ENCODE data around the gene GRPEL2.

The GRPEL2 gene

DNA sequence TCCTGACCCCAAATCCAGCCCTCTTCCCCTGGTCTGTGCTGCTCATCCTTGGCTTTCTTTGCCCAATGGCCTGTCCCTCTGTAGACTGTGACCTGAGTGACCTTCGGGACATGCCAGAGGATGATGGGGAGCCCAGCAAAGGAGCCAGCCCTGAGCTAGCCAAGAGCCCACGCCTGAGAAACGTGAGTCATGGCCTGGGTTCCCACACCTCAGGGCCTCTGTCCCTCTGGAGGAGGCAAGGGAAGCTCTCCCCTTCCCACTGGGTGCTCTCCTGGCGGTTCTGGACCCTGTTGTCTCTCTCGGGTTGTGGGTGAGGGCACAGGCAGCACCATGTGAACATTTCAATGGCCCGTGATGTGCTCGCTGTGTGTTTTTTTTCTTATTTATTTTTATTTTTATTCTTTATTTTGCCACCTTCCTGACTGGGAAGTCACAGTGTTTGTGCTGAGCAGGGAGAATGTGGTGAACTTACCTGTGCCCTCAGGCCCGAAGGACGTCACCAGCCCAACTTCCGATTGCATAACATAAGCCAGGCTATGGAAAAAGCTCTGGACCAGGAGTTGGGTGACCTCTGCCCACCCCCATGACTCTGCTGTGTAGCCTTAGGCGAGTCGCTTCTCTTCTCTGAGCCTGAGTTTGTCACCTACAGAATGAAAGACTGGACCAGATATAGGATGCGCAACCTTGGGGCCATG, 44.1 kb upstream of the GRPEL2 start:
- TF ChIP-seq, protein P1, sequence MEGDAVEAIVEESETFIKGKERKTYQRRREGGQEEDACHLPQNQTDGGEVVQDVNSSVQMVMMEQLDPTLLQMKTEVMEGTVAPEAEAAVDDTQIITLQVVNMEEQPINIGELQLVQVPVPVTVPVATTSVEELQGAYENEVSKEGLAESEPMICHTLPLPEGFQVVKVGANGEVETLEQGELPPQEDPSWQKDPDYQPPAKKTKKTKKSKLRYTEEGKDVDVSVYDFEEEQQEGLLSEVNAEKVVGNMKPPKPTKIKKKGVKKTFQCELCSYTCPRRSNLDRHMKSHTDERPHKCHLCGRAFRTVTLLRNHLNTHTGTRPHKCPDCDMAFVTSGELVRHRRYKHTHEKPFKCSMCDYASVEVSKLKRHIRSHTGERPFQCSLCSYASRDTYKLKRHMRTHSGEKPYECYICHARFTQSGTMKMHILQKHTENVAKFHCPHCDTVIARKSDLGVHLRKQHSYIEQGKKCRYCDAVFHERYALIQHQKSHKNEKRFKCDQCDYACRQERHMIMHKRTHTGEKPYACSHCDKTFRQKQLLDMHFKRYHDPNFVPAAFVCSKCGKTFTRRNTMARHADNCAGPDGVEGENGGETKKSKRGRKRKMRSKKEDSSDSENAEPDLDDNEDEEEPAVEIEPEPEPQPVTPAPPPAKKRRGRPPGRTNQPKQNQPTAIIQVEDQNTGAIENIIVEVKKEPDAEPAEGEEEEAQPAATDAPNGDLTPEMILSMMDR (IDR thresholded peaks at IDR 0.05; ENCODE audit: low read depth, low read length, missing control alignments), result no peak
- no peak overlapping the region for H3K4me3 ChIP-seq (replicated peaks; ENCODE audit: low read depth, low read length)
- DNase-seq (ENCODE audit: extremely low read depth, low read depth), result no peak

DNA sequence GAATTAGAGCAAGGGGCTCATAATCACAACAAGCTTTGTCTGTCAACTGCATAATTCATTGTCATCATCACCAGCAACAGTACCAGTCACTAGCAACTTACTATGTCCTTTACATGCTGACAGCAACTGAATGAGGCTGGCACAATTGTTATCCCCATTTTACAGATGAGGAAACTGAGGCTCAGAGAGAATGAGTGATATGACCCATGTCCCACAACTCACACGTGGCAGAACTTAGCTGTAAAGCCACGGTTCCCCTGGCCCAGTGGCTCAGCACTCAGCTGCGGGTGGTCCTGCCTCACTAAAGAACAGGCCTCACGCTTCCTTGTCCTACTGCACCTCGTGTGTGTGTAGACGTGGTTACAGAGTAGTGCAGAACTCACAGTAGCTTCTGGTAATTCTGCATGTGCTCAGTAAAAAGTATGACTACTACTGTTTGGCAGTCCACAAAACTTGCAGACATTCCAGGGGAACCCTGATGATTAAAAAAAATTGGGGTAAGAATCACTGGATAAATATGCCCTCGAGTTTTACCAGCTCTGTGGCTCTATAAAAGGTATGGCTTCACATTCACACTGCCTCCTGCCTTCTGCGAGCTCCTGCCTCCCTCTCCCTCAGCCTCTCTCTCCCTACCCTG, 43.4 kb upstream of the GRPEL2 start:
- DNase-seq (ENCODE audit: extremely low read depth, low read depth), result no peak
- TF ChIP-seq, protein P1 (IDR thresholded peaks at IDR 0.05; ENCODE audit: low read depth, low read length, missing control alignments), result no peak
- H3K4me3 ChIP-seq (replicated peaks; ENCODE audit: low read depth, low read length), result no peak overlapping the region

DNA sequence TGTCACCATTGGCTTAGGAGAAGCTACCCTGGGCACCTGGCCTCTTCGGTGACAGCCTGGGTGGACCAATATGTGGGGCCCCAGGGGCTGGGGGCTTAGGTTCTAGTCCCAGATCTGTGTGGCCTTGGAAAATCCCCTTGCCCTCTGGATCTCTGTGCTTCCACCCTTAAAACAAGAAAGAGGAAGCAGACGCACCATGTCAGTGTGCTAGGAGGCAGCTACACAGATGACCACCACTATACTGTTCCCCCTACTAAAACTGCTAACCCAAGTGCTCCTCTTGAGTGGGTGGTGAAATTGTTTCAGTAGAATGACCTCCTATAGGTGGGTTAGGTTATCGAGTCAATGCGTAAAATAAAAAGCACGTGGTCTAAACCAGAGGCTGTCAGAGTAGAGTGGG, 42.7 kb upstream of the GRPEL2 start:
- no peak for DNase-seq (ENCODE audit: extremely low read depth, low read depth)
- TF ChIP-seq, protein P1 (IDR thresholded peaks at IDR 0.05; ENCODE audit: low read depth, low read length, missing control alignments), result no peak
- no peak overlapping the region for H3K4me3 ChIP-seq (replicated peaks; ENCODE audit: low read depth, low read length)

DNA sequence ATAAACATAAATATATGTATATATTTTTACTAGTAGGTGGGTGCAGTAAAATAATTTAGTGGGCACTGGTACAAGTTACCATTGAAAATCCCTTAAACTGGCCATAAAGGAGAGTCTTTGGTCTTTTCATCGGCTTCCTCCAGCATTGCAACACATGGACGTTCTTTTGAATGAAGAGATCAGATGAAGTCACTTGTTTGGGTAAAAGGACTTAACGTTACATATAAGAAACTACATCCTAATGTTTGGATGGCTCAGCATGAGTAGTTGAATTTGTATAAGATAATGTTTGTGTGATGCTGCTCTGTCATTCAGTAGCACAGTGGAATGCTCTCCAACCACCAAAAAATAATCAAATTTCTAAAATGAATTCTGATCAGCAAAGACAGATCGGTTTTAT, 42.1 kb upstream of the GRPEL2 start:
- no peak overlapping the region for H3K4me3 ChIP-seq (replicated peaks; ENCODE audit: low read depth, low read length)
- TF ChIP-seq, protein P1 (IDR thresholded peaks at IDR 0.05; ENCODE audit: low read depth, low read length, missing control alignments), result no peak
- DNase-seq (ENCODE audit: extremely low read depth, low read depth), result no peak

DNA sequence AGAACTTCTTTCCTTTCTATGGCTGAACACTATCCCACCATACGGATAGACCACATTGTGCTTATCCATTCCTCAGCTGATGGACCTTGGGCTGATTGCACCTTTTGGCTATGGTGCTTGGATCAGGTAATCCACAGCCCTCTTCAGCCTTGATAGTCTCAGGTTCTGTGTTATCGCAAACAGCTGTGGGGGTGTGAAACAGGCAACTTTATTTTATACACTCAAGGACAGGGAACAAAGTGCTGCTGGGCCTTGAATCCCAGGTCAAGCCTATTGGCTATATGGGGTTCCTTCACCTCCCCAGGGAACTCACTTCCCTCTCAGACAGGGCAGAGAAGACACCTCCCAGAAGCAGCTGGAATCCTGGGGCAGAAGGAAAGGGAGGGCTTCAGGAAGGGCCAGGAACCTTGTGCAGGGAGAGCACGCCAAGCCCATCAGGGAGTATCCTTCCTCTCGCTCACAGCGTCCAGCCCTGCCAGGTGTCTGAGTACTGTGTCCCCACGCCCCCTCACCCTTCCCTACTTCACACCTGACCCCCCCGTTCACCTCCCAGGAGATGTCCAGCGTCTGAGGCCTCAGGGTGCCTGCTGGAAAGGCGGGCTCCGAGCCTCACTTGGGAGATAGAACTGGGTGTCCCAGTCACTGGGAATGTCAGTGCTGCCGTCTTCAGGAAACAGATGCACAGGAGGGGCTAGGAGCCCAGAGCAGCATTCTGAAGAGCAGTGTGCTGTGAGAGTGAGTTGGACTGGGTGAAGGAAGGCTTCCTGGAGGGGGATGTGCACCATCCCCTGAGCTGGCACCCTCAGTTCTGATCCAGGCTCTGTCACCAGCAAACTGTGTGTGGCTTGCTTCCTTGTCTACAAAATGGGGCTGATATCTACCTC, 40.9 kb upstream of the GRPEL2 start:
- DNase-seq (ENCODE audit: extremely low read depth, low read depth), result no peak
- TF ChIP-seq, protein P1 (IDR thresholded peaks at IDR 0.05; ENCODE audit: low read depth, low read length, missing control alignments), result no peak

DNA sequence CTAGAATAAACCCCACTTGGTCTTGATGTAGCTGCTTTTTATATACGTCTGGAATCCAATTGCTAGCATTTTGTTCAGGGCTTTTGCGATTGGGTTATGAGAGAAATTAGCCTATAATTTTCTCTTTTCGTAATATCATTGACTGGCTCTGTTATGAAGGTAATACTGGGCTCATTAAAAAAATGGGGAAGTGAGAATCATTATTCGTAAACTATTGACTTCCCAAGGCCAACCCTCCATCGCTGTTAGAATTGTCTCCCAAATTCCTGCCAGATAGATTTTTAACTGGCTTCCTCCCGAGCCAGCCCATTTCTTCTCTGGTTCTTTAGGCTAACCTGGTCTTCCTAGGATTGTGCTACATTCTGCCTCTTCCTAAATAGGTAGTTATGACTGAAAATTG, 35.9 kb upstream of the GRPEL2 start:
- no peak for DNase-seq (ENCODE audit: extremely low read depth, low read depth)
- TF ChIP-seq, protein P1 (IDR thresholded peaks at IDR 0.05; ENCODE audit: low read depth, low read length, missing control alignments), result no peak
- no peak overlapping the region for H3K4me3 ChIP-seq (replicated peaks; ENCODE audit: low read depth, low read length)

More for the DNA sequence above, 40.9 kb upstream of the GRPEL2 start:
- no peak overlapping the region for H3K4me3 ChIP-seq (replicated peaks; ENCODE audit: low read depth, low read length)
